HG03565 (cell line): ENCODE data around the gene PTPRE.

Experiments used
- ATAC-seq: cut with Tn5 transposase; IDR thresholded peaks from one replicate; pipeline ENCODE4 v1.9.1; 2021; ENCODE audit warnings: mild to moderate bottlenecking, moderate library complexity; ENCODE audit not compliant: unreplicated experiment

The PTPRE gene

DNA sequence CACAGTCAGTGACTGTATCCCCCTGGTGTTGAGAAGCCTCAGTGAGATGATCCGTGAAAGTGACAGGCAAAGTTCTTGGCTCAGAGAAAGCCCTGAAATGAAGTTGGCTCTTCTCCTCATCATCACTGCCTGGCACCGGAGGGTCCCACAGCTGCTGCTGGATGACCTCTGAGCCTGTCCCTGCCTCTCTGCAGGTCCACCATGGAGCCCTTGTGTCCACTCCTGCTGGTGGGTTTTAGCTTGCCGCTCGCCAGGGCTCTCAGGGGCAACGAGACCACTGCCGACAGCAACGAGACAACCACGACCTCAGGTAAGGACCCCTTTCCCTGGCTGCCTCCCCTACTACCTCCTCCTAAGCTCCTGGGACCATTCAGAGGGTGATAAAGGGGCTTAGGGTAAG is 133.8 kb downstream of the PTPRE start:
- ATAC-seq = no peak

DNA sequence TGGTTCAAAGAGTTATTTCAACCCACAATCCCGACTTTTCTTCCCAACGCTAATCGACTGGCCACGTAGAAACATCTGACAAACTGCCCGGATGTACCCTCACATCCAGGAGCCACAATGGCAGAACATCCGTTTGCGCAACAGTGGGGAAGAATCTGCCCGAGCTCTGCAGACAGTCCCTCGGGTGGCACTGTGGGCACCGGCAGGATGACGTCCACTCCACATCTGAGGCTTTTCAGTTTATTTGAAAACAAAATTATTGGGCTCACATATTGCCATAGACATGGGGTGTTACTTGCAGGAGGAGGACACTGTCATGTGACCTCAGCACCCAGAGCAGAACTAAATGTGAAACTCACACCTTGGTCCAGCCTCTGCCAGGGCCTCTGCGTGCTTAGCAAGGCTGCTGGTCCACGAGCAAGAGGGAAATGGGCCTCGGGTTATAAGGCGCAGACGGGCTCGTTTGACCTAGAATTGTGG is 135.3 kb downstream of the PTPRE start:
- ATAC-seq = no peak

DNA sequence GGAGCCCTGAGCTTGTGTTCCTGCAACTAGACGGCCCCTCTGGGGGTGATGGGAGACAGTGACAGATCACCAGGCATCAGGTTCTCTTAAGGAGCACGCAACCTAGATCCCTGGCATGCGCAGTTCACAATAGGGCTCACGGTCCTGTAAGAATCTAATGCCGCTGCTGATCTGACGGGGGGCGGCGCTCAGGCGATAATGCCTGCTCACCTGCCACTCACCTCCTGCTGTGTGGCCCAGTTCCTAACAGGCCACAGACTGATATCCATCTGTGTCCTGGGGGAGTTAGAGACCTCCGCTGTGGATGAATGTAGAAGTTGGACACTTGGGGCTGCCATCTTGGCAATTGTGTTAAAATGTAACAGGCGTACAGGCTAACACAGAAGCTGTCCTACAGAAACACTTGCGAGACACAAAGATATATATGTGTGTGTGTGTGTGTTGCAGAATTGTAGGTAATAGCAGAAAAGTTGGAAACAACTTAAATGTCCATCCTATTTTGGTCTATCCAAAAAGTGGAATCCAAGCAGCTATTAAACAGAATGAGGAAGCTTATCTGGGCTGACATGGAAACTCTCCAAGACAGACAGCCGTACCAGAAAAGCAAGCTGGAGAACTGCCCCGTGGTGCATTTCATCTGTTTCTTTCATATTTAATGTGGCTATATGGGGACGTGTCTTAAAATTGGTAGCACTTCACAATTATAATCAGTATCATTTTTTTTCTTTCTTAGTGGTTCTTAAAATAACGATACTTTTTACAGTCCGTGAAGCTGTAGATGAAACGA is 136.5 kb downstream of the PTPRE start:
- no peak for ATAC-seq

DNA sequence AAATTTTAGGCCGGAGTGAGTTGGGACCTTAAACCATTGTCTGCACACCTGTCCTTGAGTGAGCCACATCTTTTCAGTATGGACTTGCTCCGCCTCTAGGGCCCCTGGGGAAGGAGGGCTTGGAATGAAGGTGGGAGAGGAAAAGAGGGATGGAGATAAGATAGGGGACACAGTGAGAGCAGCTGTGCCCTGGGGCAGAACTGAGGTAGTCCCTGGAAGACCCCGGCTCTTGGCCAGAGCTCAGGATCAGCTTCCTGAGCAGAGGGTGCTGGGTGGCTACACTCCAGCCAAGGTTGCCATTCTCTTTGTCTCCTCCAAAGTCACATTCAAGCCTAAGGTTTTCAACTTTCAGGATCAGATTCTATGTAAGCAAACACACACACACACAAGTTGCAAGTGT is 137.3 kb downstream of the PTPRE start:
- no peak for ATAC-seq

DNA sequence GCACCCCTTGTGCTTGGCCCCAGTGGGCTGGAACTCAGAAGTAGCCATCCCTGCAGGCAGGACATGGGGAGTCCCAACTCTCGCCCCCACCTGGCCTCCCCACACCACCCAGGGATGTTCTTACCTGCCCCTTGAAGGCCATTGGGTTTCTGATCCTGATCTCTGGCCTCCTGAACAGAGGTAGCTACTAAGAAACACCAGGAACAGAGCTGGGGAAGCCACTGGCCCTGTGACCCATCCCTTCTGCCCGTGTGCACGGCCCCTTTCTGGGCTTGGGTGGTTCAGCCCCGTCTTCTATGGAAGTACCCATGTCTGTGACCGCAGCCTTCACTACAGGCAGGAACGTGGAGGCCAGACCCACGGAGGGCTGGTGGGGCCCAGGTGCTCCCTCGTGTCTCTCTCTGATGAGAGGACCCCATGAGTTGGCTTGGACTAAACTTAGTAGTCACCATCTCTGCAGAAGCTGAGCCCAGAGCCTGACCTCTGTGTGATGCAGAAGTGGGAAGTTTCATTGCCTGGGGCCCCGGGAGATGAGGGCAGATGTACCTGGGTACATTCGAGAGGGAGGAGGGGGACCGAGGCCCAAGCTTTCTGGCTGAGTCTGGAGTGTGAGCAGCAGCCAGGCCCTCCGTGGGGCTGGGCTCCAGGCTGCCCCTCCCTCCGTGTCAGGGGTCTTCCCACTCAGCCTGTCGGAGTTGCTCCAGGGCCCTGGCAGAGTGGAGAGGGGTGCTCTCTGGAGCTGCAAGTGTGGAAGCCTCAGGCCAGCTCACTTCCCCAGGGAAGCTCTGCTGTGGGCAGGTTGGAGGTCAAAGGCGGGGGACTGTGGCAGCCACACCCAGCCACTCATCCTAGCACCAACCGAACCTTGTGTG is 138.3 kb downstream of the PTPRE start:
- ATAC-seq = no peak

DNA sequence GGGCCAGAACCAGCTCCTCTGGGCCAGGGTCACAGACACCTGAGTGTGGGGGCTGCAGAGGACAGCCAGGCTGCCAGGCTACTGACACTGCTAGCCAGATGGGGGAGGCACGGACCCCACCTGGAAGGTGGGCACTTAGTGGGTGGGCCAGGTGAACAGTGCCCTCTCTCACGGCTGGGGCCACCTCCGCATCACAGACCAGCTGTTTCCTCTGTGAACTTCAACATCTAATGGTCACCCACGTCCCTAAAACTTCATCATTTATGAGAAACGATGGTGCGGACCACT is 138.9 kb downstream of the PTPRE start:
- ATAC-seq = no peak

DNA sequence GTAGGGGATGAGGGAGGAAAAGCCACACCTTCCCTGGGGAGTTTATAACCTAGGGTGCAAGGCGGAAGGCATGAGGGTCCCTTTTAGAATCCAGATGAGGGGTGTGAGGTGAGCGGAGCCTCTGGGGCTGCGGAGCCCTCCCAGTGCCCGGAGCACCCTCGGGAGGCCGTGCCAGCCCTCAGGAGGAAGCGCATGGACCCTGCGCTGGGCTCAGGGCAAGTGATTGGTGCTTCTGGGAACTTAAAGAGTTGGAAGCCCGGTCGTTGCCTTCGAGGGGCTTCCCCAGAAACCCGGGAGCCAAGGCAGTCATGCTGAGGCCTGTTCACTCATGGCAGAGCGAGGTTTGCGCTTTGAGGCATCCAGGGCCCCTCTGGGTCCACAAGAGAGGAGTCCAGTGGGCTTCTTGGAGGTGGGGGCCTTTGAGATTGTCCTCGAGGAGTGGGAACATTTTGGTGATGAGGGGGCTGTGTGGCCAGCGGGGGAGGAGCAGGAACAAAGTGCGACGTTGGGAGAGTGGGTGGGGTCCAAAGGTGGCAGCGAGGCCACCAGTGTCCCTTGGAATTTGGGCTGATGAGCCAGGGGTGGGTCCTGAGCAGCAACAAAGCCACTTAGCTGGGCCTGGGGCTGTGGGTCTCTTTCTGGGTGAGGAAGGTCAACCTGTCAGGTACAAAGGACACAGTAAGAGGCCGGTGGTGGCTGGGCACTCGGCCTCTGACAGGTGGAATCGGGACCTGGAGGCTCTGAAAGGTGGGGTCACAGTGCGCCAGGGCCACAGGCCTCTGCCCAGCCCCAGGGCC is 139.5 kb downstream of the PTPRE start:
- ATAC-seq = no peak

DNA sequence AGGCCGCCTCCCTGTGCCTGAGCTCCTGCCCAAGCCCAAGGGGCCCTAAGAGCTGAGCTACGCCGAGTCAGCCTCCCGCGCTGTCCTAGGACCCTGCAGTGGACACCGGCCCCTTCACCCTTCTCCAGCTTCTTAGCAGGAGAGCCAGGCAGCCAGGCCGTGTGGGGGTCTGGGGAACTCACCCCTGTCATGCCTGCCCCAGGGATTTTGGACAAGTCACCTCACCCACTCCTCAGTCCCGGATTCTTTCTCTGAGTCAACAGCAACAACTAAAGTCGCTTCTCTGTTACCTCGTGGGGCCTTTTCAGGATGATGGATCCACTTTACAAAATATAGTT is 140.0 kb downstream of the PTPRE start:
- no peak for ATAC-seq

DNA sequence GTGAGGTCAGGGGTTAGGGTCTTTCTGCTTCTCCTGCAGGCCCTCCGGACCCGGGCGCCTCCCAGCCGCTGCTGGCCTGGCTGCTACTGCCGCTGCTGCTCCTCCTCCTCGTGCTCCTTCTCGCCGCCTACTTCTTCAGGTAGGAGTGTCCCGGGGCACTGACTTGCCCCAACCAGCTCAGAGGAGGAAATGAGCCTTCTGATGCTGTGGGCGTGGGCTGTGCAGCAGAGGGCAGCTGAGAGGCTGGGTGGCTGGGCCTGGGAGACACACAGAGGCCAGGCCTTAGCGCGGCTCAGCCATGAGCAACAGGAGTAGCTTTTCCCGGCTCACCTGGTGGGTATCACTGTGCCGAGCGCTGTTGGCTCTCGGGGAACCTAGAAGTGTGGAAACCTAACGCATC is 140.4 kb downstream of the PTPRE start:
- peak; percentile 94 for ATAC-seq

DNA sequence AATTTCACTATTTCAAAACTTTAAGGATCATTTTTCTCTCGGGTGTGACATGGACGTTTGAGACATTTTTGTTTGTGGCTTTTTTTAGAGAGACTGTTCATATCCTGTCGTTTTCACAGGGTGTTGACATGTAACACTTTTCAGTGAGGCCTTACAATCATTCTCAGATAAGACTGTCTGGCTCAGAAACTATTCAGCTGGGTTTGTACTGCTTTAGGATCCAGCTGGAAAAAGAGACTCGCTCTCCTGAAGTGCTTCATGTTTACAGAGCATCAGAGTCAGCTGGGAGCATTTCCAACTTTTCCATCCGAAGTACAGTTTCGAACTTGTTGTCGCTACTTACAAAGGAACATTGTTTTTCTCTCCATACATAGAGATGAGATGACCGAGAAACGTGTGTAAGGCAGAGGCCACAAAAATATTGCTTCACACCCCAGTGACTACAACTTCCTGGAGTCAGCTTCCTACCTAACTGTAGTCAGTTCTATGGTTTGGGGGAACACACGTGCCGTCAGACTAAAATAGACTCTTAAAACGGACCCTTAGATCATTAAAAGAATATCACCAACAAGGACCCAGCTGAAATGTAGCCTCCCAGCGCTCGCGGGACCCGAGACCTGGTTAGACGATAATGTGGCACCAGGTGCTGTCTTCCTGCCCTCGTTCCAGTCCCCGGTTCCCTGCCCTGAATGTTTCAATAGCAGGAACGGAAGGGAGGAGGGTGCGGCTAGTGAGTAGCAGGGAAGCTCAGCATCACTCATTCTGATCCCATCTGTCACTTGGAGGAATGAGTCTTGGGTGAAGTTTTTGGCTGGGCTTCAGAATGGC is 141.3 kb downstream of the PTPRE start:
- ATAC-seq = peak; percentile 36

DNA sequence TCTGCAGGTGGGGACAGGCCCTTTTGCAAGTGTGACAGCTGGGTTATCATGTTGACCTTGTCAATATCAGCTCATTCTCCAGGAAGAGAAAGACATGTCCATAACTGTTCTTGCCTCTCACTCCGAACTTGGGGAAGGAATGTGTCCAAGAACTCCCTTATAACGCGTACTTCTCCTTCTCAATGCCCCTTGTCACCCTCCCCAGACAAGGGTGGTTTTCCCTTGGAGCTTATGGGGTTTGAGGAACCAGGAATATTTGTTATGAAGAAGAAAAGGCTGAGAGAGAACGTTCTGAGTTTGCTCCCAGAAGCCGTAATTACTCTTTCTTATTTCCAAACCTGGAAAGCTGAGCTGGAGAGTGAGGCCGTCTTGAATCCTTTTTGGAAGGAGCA is 141.9 kb downstream of the PTPRE start:
- no peak for ATAC-seq

DNA sequence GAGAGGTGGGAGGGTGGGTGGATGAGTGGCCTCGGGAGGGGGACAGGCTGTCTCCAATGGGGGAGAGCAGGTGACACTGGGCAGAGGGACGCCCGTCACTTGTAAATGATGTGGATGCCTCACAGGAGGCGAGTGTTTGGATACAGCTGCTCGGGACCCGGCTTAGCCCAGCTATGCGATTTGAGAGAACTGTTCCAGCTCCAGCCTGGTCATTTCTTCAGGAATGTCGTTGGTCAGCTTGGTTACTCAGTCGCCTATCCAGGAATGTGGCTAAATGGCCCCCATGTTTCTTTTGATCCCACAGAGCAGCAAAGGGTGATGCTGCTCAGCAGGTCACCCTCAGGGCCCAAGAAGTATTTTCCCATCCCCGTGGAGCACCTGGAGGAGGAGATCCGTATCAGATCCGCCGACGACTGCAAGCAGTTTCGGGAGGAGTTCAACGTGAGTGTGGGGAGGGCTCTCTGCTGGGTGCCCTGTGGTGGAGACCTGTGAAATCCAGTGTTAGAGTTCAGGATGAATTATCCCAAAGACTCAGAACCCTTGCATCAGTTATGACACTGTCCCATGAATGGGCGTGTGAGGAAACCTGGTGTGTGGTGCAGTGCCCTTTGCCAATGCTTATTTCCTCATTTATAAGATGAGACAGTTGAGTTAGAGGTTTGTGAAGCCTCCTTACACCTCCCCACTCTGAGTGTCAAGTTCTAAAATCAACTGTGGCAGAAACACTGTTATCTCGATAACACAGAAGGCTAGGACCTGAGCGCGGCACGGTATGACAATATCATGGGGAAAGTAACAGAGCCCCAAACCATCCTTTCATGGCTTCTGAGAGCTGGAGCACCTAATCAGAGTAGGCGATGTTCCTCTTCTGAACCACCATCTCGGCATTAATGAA is 142.6 kb downstream of the PTPRE start:
- no peak for ATAC-seq

DNA sequence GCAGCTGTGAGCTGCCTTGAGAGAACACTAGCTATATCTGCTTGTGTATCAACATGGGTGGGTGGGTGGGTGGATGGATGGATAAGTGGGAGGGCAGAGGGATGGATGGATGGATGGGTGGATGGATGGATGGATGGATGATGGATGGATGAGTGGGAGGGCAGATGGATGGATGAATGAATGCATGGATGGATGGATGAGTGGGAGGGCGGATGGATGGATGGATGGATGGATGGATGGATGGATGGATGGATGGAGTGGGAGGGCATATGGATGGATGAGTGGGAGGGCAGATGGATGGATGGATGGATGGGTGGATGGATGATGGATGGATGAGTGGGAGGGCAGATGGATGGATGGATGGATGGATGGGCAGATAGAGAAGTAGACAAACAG is 143.2 kb downstream of the PTPRE start:
- ATAC-seq = no peak

DNA sequence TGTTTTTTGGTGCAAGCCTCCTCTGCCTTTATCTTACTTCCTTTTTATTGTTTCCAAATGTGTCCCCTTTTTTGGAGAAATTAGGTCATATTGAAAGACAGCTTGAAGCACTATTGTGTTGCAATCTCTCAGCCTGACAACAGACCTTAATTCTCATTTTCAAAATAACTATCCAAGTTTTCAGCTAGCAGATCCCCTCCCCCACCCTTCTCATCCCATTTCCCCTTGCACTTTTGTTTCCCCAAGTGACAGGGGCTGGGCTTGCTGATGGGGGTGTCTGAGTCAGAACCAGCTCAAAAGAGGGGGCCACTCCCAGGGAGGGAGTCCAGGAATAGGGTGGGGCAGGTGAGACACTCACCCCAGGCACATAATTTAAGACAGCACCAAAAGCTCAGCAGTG is 144.0 kb downstream of the PTPRE start:
- no peak for ATAC-seq

DNA sequence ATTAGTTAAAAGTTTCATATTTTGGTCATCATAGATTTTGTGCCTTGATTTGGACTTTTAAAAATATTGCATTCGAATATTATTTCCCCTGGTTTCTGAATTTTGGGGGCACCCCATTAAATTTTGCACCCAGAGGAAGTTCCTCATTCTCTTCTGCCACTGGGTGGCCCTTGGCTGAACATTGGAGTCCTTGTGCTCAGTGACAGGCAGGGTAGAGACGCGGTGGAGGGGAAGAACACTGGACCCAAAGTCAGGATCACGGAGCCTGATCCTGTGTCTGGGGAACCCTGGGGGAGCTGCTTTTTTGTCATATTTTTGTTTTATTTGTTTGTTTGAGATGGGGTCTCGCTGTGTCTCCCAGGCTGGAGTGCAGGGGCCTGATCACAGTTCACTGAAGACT is 144.6 kb downstream of the PTPRE start:
- ATAC-seq = no peak

DNA sequence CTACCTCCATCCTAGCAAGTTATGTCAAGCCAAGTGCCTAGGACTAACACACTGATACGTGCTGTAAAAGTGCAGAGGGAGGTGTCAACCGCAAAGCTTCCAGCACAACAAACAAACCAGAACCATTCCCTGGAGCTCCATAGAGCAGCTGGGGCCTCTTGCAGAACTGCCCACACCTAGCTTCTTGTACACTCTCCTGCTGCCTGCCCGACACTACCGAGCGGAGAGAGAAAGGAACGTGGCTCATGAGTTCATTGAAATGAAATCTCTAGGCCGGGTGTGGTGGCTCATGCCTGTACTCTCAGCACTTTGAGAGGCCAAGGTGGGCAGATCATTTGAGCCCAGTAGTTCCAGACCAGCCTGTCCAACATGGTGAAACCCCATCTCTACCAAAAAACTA is 145.8 kb downstream of the PTPRE start:
- ATAC-seq = no peak

DNA sequence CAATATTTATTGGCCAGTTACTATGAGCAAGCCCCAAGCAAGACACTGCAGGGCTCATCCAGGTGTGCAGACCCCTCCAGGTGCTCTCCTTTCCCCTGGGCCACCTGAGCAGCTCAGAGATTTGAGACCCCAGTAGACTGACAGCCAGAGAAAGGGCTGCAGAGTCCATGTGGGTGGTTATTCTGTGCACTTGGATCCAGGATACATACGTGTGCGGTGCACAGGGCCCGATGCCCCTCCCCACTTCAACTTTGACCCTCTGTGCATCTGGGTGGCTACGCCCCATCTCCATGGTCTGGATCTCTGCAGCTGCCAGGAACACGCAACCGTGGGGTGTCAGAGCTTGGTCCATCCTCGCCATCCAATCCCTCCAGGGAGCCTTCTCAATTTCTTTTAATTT is 146.5 kb downstream of the PTPRE start:
- ATAC-seq = no peak

DNA sequence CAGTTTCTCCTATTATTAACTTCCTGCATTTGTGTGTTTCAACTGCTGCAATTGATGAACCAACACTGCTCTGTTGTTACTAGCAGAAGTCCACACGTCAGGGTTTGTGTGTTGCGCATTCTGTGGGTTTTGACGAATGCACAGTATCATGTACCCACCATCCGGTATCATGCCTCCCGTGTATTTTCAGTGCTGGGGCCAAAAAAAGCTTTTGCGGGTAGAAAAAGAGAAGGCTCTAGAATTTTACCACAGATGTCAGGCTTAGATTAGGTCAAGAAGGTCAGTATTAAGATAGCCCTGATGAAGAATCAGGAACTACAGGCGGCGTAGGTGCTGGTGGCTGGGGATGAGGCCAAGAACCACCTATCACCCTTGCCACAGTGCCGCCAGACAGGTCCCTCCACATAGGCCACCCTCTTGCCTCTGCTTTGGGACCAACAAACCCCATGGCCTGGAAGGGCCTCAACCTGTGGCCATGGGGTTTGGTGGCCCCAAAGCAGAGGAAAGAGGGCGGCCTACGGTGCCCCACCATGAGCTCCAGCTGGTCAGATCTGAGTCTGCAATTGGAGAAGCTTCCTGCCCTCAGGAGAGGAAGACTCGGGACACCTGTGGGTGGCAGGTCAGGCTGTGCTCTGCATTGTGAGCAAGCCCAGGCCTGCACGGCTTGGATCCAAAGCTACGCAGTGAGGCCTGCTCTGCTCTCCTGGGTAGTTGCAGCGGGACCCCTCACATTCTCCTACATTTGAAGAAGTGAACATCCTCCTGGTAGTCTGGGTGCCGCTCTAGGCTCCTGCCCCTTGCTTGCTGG is 147.5 kb downstream of the PTPRE start:
- no peak for ATAC-seq
